Mesothelial cell of epicardium (in vitro differentiated cells): ENCODE data around the gene ARHGAP6. TPM values are rescaled to one million over a fixed set of nuclear protein-coding genes. Genes with fewer than 3 reads are reported as not detected.

Source experiments
- DNase-seq, 2 experiments: peaks; one replicate each; pipeline ENCODE4 v3.0.0; 2021; ENCODE audit warnings: low spot score in 2 of 2; ENCODE audit not compliant: unreplicated experiment in 2 of 2
- H3K27ac Mint-ChIP-seq: 2 replicates; pipeline ENCODE4 v1.8.0; 2021; ENCODE audit warnings: mixed read lengths
- H3K27me3 Mint-ChIP-seq: 2 replicates; pipeline ENCODE4 v1.8.0; 2021; ENCODE audit warnings: low read depth, mixed read lengths
- H3K36me3 Mint-ChIP-seq: 2 replicates; pipeline ENCODE4 v1.8.0; 2021; ENCODE audit warnings: mixed read lengths
- H3K4me1 Mint-ChIP-seq: 2 replicates; pipeline ENCODE4 v1.8.0; 2021; ENCODE audit warnings: mixed read lengths
- H3K4me3 Mint-ChIP-seq: 2 replicates; pipeline ENCODE4 v1.8.0; 2021; ENCODE audit warnings: mild to moderate bottlenecking, moderate library complexity, mixed read lengths
- H3K9me3 Mint-ChIP-seq: 2 replicates; pipeline ENCODE4 v1.8.0; 2021; ENCODE audit warnings: mixed read lengths
- total RNA-seq: library from RNA; stranded (reverse); gene quantifications from 3 replicates; pipeline ENCODE4 v1.2.1, GENCODE V29; 2021
- TF ChIP-seq, protein P1 (sequence below): fragments of 200-600 bp; sonication (generic); IDR thresholded peaks from one replicate; pipeline ENCODE4 v1.5.0; 2021; ENCODE audit warnings: antibody characterized with exemption; ENCODE audit not compliant: unreplicated experiment

The ARHGAP6 gene
- total RNA-seq, 1 donor from 2014 or later: 5.3 TPM

DNA sequence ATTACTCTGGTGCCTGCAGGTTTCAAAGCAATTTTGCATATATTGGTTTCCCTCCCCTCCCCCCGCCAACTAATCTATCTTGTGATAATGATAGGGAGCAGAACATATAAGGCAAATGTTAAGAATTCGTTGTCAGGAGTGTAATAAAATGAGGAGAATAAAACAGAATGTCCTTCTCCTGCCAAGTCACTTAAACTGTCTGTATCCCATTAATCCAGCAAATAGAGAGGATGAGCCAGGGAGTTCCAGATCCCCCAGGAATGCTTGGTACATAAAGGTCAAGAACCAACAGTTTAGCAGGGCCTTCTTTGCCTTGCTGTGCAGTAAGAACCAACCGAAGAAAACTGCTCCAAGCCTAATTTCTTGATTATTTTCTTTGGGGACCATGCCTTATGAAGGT is 231.1 kb downstream of the ARHGAP6 start:
- no peak for DNase-seq
- peaks cover 27% of the 10 kb centered on the region for H3K4me1 Mint-ChIP-seq
- no peaks in the 10 kb centered on the region for H3K36me3 Mint-ChIP-seq

DNA sequence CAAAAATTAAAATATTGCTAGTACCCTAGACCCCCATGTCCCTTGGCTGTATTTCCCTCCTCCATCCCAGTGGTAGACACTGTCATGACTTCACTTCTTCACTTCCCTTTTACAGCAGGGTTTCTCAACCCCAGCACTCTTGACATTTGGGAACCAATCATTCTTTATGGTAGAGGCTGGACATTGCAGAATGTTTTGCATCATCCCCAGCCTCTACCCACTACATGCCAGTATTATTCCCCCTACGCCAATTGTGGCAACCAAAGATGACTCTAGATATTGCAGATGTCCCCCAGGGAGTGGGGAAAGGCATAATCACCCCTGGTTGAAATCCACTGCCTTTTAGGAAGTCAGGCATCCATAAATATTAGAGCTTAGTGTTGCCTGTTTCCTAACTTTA is 233.9 kb downstream of the ARHGAP6 start:
- peaks cover 5% of the 10 kb centered on the region for H3K27me3 Mint-ChIP-seq
- DNase-seq: no peak
- H3K36me3 Mint-ChIP-seq: no peaks in the 10 kb centered on the region
- peaks cover 35% of the 10 kb centered on the region for H3K9me3 Mint-ChIP-seq
- TF ChIP-seq, protein P1, sequence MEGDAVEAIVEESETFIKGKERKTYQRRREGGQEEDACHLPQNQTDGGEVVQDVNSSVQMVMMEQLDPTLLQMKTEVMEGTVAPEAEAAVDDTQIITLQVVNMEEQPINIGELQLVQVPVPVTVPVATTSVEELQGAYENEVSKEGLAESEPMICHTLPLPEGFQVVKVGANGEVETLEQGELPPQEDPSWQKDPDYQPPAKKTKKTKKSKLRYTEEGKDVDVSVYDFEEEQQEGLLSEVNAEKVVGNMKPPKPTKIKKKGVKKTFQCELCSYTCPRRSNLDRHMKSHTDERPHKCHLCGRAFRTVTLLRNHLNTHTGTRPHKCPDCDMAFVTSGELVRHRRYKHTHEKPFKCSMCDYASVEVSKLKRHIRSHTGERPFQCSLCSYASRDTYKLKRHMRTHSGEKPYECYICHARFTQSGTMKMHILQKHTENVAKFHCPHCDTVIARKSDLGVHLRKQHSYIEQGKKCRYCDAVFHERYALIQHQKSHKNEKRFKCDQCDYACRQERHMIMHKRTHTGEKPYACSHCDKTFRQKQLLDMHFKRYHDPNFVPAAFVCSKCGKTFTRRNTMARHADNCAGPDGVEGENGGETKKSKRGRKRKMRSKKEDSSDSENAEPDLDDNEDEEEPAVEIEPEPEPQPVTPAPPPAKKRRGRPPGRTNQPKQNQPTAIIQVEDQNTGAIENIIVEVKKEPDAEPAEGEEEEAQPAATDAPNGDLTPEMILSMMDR: no peak
- no peak overlapping the region for H3K4me3 Mint-ChIP-seq
- peaks cover 11% of the 10 kb centered on the region for H3K4me1 Mint-ChIP-seq
- no peak overlapping the region for H3K27ac Mint-ChIP-seq

More for the DNA sequence above, 231.1 kb downstream of the ARHGAP6 start:
- Mint-ChIP-seq H3K4me3 (no peak overlapping the region), H3K9me3 (peaks cover 34% of the 10 kb centered on the region), H3K27ac (no peak overlapping the region), H3K27me3 (no peaks in the 10 kb centered on the region)
- TF ChIP-seq, protein P1: no peak

DNA sequence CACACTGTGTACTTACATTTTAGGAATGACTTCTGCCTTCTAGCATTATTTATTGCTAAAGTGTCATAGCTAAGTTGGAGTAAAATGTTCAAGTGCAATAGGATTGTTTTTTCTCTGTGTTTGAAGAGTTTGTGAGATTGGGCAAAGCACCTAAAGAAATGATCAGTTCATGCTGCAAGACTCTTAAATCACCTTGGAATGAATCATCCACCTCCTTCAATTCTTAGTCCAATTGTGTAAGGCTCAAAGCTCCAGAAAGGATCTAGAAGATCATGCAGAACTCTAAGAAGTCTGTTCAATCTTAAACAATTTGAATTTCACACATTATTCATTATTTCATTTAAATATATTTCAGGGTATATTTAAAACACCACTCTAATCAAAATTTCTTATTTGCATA is 235.4 kb downstream of the ARHGAP6 start:
- H3K27me3 Mint-ChIP-seq: peaks cover 9% of the 10 kb centered on the region
- DNase-seq: no peak
- TF ChIP-seq, protein P1: no peak
- H3K4me1 Mint-ChIP-seq: peaks cover 13% of the 10 kb centered on the region
- H3K36me3 Mint-ChIP-seq: no peaks in the 10 kb centered on the region
- H3K27ac Mint-ChIP-seq: no peak overlapping the region
- H3K9me3 Mint-ChIP-seq: peaks cover 28% of the 10 kb centered on the region
- no peak overlapping the region for H3K4me3 Mint-ChIP-seq

DNA sequence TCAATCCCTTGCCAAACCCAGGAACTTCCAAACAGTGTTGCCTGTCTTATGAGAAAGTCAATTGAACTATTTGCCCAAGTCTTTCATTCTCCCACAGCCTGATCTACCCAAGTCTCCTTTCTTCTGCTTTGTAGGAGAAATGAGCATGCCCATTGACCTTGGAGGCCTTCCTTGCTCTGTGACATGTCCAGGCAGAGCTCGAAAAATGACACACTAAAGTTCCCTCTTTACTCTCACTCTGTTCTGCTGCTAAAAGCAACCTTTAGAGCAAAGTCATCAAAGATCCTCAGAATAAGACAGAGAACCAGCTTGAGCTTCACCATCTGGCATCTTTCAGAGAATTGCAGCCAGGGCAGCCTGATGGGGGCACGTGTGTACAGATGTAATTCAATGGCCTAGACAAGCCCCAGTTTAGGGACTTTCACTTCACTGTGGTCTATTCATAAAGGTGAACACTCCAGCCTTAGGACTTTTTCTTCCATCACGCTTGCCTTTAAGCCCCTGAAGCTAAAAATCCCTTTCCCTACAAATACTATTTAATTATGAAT is 236.1 kb downstream of the ARHGAP6 start:
- no peak overlapping the region for H3K27ac Mint-ChIP-seq
- no peak overlapping the region for H3K4me3 Mint-ChIP-seq
- TF ChIP-seq, protein P1: no peak
- peaks cover 13% of the 10 kb centered on the region for H3K27me3 Mint-ChIP-seq
- peaks cover 10% of the 10 kb centered on the region for H3K4me1 Mint-ChIP-seq
- DNase-seq: no peak
- H3K36me3 Mint-ChIP-seq: no peaks in the 10 kb centered on the region
- peaks cover 28% of the 10 kb centered on the region for H3K9me3 Mint-ChIP-seq

- Mint-ChIP-seq H3K27me3 (peaks cover 13% of the 10 kb centered on the region), H3K27ac (no peak overlapping the region), H3K4me3 (peak overlapping the region; percentile 55), H3K36me3 (no peaks in the 10 kb centered on the region), H3K4me1 (peaks cover 9% of the 10 kb centered on the region), H3K9me3 (peaks cover 23% of the 10 kb centered on the region)
- DNase-seq: no peak
- TF ChIP-seq, protein P1: no peak
Measured at GRCh38 chrX:11427453-11428071, 238.2 kb downstream of the ARHGAP6 start.
